Measurements from ENCODE around the gene EOGT.

- TF ChIP-seq POLR2A (IDR thresholded peaks at IDR 0.05) (no peak), CTCF (IDR thresholded peaks at IDR 0.05) (no peak)
Observed at GRCh38 chr3:68953816-68954444, 59.6 kb downstream of the EOGT start.
